NK-92 treated with Interleukin-12 subunit alpha and Interleukin-12 subunit beta, amount 100 ng/mL, for 24 hours (cell line): ENCODE measurements around the gene MS4A2.
"Not testable (repeated sequence)": the region's sequence is repeated elsewhere in the genome, so short reads cannot be mapped to it uniquely, and the experiment has no call there.

Experiments used
- DNase-seq: peaks from one replicate; lab custom pipeline; 2025; lab: John Stamatoyannopoulos, UW

MS4A2 gene

DNA sequence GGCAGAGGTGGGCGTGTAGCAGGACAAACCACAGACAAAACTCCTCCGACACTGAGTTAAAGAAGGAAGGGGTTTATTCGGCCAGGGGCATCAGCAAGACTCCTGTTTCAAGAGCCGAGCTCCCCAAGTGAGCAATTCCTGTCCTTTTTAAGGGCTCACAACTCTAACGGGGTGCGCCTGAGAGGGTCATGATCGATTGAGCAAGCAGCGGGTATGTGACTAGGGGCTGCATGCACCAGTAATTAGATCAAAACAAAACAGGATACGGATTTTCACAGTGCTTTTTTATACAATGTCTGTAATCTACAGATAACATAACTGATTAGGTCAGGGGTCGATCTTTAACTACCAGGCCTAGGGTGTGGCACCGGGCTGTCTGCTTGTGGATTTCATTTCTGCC lies 12.9 kb downstream of the MS4A2 start:
- DNase-seq: not testable (repeated sequence)

DNA sequence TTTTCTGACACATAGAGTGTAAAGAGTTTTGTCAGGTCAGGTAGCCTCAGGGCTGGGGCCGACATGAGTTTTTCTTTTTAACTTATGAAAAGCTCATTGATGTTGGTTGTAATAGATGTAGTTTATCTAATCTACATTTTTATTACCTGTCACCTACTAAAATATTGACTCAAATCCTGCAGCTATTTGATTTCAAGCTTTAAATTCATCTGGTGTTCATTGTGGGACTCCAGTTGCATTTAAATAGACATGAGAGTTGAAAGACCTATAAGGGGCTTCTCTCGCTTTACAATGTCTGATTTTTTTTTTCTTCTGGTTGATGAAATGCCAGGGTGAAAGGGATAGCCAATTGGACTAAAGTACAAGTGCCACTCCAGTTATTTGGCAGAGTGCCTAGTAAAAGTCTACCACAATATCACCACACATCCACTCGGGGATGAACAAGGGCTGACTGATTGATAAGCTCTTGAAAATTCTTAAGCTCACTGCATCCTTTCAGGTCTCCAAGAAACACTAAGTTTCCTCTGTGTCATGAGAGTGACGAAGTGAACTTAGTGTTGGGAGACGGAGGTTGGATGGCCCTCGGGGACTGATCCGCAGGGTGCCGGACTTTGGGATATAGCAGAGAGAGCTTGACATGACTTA lies 16.1 kb downstream of the MS4A2 start:
- DNase-seq: not testable (repeated sequence)

- DNase-seq: not testable (repeated sequence)
Measured at GRCh38 chr11:60108631-60109030, 20.2 kb downstream of the MS4A2 start.

DNA sequence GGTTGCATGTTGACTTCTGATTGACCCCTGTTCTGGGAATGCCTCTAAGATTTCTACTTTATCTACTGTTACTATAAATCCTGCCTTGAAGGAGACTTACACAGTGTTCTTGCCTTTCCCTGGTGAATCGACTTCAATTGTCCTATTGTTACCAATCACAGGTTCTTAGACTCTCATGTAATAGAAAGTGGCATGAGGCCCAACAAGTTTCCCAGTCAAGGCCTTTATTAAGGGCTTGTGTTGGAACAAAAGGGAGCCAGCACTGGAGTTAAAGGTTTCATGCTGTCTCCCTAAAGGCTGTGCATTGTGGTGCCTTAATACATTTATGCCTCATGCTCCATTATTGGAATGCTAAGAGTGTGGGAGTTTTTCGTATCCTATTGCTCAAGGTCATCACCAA lies 23.3 kb downstream of the MS4A2 start:
- no peak for DNase-seq

GRCh38 chr11:60116996-60117790 lies 28.7 kb downstream of the MS4A2 start:
- DNase-seq: no peak

- no peak for DNase-seq
Measured at GRCh38 chr11:60118338-60118737, 29.9 kb downstream of the MS4A2 start.

GRCh38 chr11:60119710-60120109 lies 31.2 kb downstream of the MS4A2 start:
- DNase-seq: no peak

DNA sequence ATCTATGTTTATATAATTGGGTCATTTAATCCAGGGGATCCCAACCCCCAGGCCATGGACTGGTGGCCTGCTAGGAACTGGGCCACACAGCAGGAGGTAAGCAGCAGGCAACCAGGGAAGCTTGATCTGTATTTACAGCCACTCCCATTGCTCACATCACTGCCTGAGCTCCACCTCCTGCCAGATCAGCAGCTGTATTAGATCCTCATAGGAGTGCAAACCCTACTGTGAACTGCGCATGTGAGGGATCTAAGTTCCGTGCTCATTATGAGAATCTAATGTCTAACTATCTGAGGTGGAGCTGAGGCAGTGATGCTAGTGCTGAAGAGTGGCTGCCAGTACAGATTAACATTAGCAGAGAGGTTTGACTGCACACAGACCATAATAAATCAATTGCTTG lies 32.8 kb downstream of the MS4A2 start:
- DNase-seq: no peak

DNA sequence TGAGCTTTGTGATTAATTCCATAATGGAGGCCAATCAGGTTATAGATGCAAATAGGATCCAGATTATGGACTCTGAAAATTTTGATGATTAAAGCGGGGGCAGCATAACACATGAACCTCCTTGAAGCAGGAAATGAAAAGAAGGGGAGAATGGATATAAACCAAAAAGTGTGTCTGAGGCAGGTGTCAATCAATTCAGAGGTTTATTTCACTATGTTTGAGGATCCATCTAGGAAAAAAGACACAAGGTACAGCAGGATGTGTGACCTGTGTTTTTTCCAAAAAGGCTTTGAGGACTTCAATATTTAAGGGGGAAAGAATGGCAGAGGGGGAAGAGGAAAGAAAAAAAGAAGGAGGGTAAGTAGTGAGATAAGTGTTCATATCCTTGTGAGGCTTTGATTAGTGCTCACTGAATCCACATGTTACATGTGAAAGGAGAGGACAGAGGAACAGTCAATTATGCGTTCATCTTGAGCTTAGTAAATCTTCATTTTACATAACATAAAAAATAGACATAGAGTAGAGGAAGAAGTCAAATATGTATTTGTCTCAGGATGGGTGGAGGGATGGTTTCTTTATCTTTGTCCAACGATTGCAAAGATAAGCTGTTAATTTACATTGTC lies 34.1 kb downstream of the MS4A2 start:
- DNase-seq: no peak

GRCh38 chr11:60124802-60125432 lies 36.5 kb downstream of the MS4A2 start:
- DNase-seq: no peak

DNA sequence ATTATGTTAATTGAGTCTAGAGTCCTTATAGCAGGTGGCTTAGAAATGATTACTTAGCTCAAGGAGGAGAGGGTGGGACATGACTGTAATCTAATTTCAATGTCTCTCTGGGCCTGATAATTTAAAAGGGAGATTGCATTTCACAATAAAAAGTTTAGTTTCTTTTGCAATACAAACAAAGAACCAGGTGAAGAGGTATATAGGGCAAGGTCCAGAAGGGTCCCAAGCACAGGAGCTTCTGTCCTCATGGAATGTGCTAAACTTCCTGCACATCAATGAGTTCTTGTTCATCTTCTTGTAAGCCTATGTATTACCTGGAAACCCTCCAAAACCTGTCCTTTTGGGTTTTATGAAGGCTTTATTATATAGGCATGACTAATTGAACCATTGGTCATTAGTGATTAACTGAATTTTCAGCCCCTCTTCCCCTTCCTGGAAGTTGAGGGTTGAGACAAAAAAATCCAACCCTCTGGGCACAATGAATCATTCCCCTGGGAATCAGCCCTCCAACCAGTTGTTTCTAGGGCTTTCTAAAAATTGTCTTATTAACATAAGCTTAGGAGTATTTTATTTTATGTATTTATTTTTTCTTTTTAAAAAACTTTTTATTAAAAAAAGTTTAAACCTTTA lies 37.6 kb downstream of the MS4A2 start:
- no peak for DNase-seq

DNA sequence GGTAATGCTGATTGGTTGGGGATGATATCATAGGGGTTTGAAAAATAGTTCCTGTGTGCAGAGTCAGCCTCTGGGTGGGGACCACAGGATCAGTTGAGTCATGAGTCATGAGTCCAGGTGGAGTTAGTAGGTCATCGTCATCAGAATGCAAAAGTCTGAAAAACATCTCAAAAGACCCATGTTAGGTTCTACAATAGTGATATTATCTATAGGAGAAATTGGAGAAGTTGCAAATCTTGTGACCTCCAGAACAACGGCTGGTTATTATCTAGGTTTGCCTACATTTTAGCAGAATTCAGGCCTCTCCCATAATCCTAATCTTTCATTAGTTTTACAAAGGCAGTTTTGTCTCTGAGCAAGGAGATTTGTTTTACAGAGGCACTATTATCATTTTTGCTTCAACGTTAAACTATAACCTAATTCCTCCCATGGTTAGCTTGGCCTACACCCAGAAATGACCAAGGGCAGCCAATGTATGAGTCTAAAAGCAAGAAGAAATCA lies 38.9 kb downstream of the MS4A2 start:
- no peak for DNase-seq

DNA sequence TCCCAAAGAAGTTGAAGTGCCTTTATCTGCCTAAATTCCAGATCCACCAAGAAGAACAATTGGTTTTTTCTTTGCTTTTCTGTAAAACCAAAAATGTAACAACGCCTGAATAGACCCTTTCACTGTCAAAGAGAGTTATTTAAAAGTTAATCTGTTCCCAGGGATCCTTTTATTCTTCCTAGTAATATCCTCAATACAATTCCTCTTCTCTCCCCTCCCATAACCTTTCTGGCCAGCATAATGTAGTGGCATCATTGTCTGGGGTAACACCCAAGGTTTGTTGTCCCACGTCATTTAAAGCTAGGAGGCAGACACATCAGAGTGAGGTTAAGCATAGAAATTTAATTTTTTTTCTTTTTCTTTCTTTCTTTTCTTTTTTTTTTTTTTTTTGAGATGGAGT lies 39.9 kb downstream of the MS4A2 start:
- DNase-seq: no peak

- not testable (repeated sequence) for DNase-seq
Measured at GRCh38 chr11:60128866-60129265, 40.4 kb downstream of the MS4A2 start.

DNA sequence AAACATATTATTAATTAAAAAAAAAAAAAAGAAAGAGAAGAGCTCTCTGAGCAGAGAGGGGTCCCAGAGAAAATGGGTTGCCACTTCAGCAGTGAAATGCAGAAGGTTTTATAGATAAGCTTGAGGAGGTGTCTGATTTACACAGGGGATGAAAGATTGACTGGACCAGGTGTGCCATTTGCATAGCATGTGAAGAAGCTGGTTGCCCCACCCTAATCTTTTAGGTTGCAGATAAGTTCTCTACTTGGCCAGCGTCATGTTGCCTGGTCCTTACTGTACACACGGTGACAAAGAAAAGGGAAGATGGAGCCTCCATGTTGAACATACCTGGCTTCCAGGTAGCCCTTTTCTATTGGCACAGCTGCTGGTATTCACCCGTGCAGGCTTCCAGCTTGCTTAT lies 41.4 kb downstream of the MS4A2 start:
- no peak for DNase-seq

DNA sequence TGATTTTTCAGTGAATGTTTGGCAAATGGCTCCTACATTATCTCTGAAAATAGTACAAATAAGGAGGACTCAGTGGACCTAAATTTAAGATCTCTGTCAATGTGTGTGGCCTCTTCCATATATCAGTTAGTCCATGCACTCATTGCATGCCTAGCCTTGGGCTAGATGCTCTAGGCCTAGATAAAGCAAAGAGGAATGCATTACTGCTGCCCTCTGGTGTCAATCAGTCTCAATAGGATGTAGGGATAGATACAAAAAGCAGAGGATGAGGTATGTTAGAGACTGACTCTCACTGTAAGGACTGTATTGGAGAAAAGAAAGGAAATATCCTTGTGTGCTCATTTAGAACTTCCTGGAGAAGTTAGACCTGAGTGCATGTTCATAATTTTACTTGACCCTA lies 42.0 kb downstream of the MS4A2 start:
- DNase-seq: no peak

- no peak for DNase-seq
Measured at GRCh38 chr11:60131912-60132311, 43.4 kb downstream of the MS4A2 start.

GRCh38 chr11:60133917-60134316 lies 45.5 kb downstream of the MS4A2 start:
- DNase-seq: no peak

- DNase-seq: no peak
Measured at GRCh38 chr11:60143768-60144167, 55.3 kb downstream of the MS4A2 start.

DNA sequence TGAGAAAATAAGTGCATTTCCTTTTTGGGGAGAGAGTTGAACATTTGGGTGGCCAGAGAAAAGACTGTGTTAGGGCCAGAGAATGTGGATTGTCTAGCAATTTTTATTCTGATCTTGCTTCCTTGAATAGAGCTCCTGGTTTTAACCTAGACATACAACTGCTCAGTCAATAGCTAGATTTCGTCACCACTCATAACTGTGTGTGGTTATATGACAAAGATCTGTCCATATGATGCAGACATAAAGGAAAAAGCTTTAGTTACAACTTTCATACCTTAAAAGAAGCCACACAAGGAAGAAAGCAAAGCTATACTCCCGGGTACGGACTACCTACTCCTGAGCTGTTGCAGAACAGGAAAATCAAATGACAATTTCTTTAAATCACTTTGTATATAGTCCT lies 57.2 kb downstream of the MS4A2 start:
- no peak for DNase-seq
